Measurements from ENCODE around the gene PHACTR2. TPM values are rescaled to one million over a fixed set of nuclear protein-coding genes. Genes with fewer than 3 reads are reported as not detected.

PHACTR2 gene
- total RNA-seq, 1 experiment from 2014 or later: 27.6 TPM

DNA sequence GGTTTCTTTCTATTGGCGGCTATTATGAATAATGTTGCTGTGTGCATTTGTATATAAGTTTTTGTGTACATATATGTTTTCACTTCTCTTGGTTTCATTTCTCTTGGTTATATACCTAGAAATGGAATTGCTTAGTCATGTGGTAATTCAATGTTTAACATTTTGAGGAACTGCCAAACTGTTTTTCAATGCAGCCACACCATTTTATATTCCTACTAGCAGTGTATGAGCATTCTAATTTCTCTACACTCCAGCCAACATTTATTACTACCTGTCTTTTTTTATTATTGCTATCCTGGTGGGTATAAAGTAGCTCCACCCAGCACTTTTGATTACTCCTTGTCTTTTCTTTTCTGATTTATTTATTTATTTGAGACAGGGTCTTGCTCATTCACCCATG lies 54.8 kb downstream of the PHACTR2 start (continued):
- TF ChIP-seq EGR1 (IDR thresholded peaks at IDR 0.05; ENCODE audit: low read depth): no peak

DNA sequence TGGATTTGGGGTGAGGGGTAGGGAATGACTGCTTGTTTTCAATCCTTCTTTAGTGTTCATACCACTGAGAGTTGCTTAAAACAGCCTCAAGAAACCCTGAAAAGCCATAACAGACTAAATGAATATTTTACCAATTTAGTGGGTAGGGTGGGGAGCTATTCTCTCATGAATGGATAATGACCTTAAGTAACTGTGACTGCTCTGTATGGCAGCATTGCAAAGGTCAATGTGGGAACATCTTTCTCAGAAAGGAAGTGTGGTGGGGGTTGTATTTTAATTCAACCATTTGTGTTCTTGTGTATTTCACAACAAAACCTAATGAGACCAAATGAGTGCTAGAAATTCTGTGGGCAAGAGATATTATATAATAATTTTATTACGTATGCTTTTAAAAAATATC lies 55.7 kb downstream of the PHACTR2 start:
- ChIA-PET RAD21 (ENCODE audit: low non-redundant PET in 1 of 2, low total read pairs in 2 of 2, uncharacterized antibody in 2 of 2, unreplicated experiment in 2 of 2) (no interaction called here), CTCF (no interaction called here), POLR2A (no interaction called here)
- no peaks in the 10 kb centered on the region for H3K9me3 ChIP-seq (ENCODE audit: control insufficient read depth in 1 of 2, insufficient read depth in 1 of 2, low read depth in 1 of 2, low read length in 2 of 2)
- intact Hi-C loops (cut with micrococcal nuclease): no loop called here
- H3K36me3 ChIP-seq (ENCODE audit: control insufficient read depth in 1 of 2, insufficient read depth in 2 of 2, low read length in 2 of 2): no peaks in the 10 kb centered on the region
- no TSS peak for BruUV-seq (replicated peaks)
- H3K4me2 ChIP-seq (ENCODE audit: low read length): no peak overlapping the region
- TF ChIP-seq SIN3A (IDR thresholded peaks at IDR 0.05; ENCODE audit: low read depth) (no peak), POLR2AphosphoS5 (IDR thresholded peaks at IDR 0.05; ENCODE audit: low read depth, low read length) (no peak)
- no peak for DNase-seq (ENCODE audit: low read depth, low spot score)
- H2AFZ ChIP-seq (ENCODE audit: low read depth, low read length, poor library complexity, severe bottlenecking): no peak overlapping the region
- H3K4me3 ChIP-seq (replicated peaks in 1 of 2; ENCODE audit: low read depth in 1 of 2, low read length in 2 of 2): no peak overlapping the region
- no peak for ATAC-seq
- no peaks in the 10 kb centered on the region for H4K20me1 ChIP-seq (ENCODE audit: insufficient read depth)
- no peaks in the 10 kb centered on the region for H3K9me2 ChIP-seq (ENCODE audit: insufficient read depth)
- no peak overlapping the region for H3K27ac ChIP-seq (ENCODE audit: low read depth, low read length)
- no peaks in the 10 kb centered on the region for H3K79me2 ChIP-seq (ENCODE audit: insufficient read depth, low read length)
- no peaks in the 10 kb centered on the region for H3K4me1 ChIP-seq (ENCODE audit: control insufficient read depth in 1 of 2, insufficient read depth in 2 of 2, low read length in 2 of 2)
- H3K27me3 ChIP-seq (ENCODE audit: insufficient read depth, low read length): no peaks in the 10 kb centered on the region
- H3K9ac ChIP-seq (ENCODE audit: low read length): no peak overlapping the region

- Histone ChIP-seq H3K27ac (ENCODE audit: low read depth, low read length) (no peak overlapping the region), H3K36me3 (ENCODE audit: control insufficient read depth in 1 of 2, insufficient read depth in 2 of 2, low read length in 2 of 2) (no peaks in the 10 kb centered on the region), H4K20me1 (ENCODE audit: insufficient read depth) (no peaks in the 10 kb centered on the region), H3K9me2 (ENCODE audit: insufficient read depth) (no peaks in the 10 kb centered on the region), H2AFZ (ENCODE audit: low read depth, low read length, poor library complexity, severe bottlenecking) (no peak overlapping the region), H3K4me1 (ENCODE audit: control insufficient read depth in 1 of 2, insufficient read depth in 2 of 2, low read length in 2 of 2) (no peaks in the 10 kb centered on the region), H3K4me2 (ENCODE audit: low read length) (no peak overlapping the region), H3K9ac (ENCODE audit: low read length) (no peak overlapping the region), H3K27me3 (ENCODE audit: insufficient read depth, low read length) (no peaks in the 10 kb centered on the region), H3K79me2 (ENCODE audit: insufficient read depth, low read length) (no peaks in the 10 kb centered on the region), H3K9me3 (ENCODE audit: control insufficient read depth in 1 of 2, insufficient read depth in 1 of 2, low read depth in 1 of 2, low read length in 2 of 2) (no peaks in the 10 kb centered on the region), H3K4me3 (replicated peaks in 1 of 2; ENCODE audit: low read depth in 1 of 2, low read length in 2 of 2) (no peak overlapping the region)
- no TSS peak for BruUV-seq (replicated peaks)
- TF ChIP-seq ELF1 (IDR thresholded peaks at IDR 0.05; ENCODE audit: borderline replicate concordance, low read depth) (no peak), POLR2AphosphoS5 (IDR thresholded peaks at IDR 0.05; ENCODE audit: low read depth, low read length) (no peak), REST (IDR thresholded peaks at IDR 0.05; ENCODE audit: low read depth) (no peak), CBX3 (IDR thresholded peaks at IDR 0.05; ENCODE audit: low read depth) (no peak), RAD21 (IDR thresholded peaks at IDR 0.05; ENCODE audit: low read depth) (no peak), CEBPB (IDR thresholded peaks at IDR 0.05; ENCODE audit: low read depth) (no peak), ZFX (IDR thresholded peaks at IDR 0.05) (no peak), ZNF274 (IDR thresholded peaks at IDR 0.05; ENCODE audit: low read depth, low read length) (no peak), YY1 (IDR thresholded peaks at IDR 0.05; ENCODE audit: extremely low read depth, insufficient replicate concordance, low read depth, low read length) (no peak), SIN3A (IDR thresholded peaks at IDR 0.05; ENCODE audit: low read depth) (no peak), SP1 (IDR thresholded peaks at IDR 0.05; ENCODE audit: low read depth) (no peak), FOSL1 (IDR thresholded peaks at IDR 0.05; ENCODE audit: low read depth) (no peak), EZH2 (IDR thresholded peaks at IDR 0.05) (no peak)
- TF ChIP-seq, protein P1, sequence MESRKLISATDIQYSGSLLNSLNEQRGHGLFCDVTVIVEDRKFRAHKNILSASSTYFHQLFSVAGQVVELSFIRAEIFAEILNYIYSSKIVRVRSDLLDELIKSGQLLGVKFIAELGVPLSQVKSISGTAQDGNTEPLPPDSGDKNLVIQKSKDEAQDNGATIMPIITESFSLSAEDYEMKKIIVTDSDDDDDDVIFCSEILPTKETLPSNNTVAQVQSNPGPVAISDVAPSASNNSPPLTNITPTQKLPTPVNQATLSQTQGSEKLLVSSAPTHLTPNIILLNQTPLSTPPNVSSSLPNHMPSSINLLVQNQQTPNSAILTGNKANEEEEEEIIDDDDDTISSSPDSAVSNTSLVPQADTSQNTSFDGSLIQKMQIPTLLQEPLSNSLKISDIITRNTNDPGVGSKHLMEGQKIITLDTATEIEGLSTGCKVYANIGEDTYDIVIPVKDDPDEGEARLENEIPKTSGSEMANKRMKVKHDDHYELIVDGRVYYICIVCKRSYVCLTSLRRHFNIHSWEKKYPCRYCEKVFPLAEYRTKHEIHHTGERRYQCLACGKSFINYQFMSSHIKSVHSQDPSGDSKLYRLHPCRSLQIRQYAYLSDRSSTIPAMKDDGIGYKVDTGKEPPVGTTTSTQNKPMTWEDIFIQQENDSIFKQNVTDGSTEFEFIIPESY (IDR thresholded peaks at IDR 0.05; ENCODE audit: extremely low read depth, insufficient replicate concordance, low read length): no peak
- POLR2A ChIA-PET: no interaction called here
- CTCF ChIA-PET: no interaction called here
- ATAC-seq (no peak), DNase-seq (ENCODE audit: low read depth, low spot score) (no peak)
- RAD21 ChIA-PET (ENCODE audit: low non-redundant PET in 1 of 2, low total read pairs in 2 of 2, uncharacterized antibody in 2 of 2, unreplicated experiment in 2 of 2): no interaction called here
- intact Hi-C loops (cut with micrococcal nuclease): no loop called here
Observed at GRCh38 chr6:143734641-143735063, 56.9 kb downstream of the PHACTR2 start.
